BE2C (cell line): ENCODE measurements around the gene VAPB.

Experiments used
- DNase-seq: peaks from one replicate; pipeline ENCODE4 v3.0.0-alpha.2; 2020
- H3K27me3 ChIP-seq: fragments of 250-450 bp; sonication (Bioruptor Pico); 2 replicates; pipeline ENCODE4 v1.5.1; 2020; ENCODE audit warnings: mild to moderate bottlenecking
- H3K36me3 ChIP-seq: fragments of 250-450 bp; sonication (Bioruptor Pico); 2 replicates; pipeline ENCODE4 v1.5.1; 2020; ENCODE audit warnings: mild to moderate bottlenecking
- H3K4me1 ChIP-seq: fragments of 250-450 bp; sonication (Bioruptor Pico); 2 replicates; pipeline ENCODE4 v1.5.1; 2020
- H3K4me3 ChIP-seq: 2 replicates; pipeline ENCODE4 v1.5.1; 2011; ENCODE audit warnings: low read depth, low read length
- H3K9me3 ChIP-seq: fragments of 250-450 bp; sonication (Bioruptor Pico); 2 replicates; pipeline ENCODE4 v1.5.1; 2020
- CTCF ChIP-seq: IDR thresholded peaks from 2 replicates; pipeline ENCODE4 v1.5.1; 2012; ENCODE audit warnings: mild to moderate bottlenecking, low read depth, low read length

VAPB gene

DNA sequence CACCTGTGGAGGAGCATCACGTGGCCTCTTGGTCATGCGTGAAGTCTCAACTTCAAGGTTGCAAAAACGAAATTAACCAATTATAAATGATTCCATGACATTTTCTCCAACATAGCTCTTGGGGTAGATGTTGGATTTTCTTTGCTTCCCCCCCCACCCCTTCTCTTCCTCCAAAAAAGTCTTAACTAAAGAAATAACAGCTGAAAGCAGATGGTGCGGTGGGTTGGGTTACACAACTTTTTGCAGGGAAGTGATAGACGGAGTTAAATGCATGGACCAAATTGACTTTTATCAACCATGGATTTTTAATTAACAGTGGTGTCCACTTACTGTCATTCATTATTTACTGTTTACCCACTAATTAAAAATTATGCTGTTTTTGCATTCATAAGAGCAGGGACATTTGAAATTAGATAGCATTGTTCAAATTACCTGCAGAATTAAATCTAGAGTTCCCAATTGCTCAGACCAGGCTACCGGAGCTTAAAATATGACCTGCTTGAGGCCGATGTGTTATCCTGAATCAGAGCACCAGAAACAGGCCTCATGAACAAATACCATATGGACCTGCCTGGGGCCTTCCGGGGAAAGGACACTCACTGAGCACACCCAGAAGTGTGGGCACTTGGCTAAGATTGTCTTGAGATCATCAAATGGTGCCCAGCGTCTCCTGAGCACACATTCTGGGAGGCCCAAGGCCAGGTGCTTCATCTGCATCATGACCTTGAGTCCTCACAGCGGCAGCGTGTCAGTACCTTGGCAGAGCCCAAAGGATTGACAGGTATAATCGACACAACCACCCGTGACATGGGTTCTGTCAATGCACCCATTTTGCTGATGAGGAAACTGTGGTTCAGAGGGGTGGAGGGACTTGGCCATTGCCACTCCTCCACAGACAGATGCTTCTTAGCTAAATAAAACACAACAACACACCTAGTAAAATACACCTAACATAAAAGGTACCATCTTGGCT, 84.7 kb downstream of the VAPB start:
- H3K4me1 ChIP-seq = peaks cover 10% of the 10 kb centered on the region
- H3K27me3 ChIP-seq = no peaks in the 10 kb centered on the region
- H3K9me3 ChIP-seq = no peaks in the 10 kb centered on the region
- TF ChIP-seq CTCF = no peak
- no peak for DNase-seq
- no peaks in the 10 kb centered on the region for H3K36me3 ChIP-seq
- H3K4me3 ChIP-seq = no peak overlapping the region

- H3K4me1 ChIP-seq = peaks cover 10% of the 10 kb centered on the region
- DNase-seq = no peak
- no peaks in the 10 kb centered on the region for H3K36me3 ChIP-seq
- H3K27me3 ChIP-seq = no peaks in the 10 kb centered on the region
- H3K9me3 ChIP-seq = no peaks in the 10 kb centered on the region
- H3K4me3 ChIP-seq = no peak overlapping the region
- TF ChIP-seq CTCF = no peak
These were observed 86.4 kb downstream of the VAPB start for GRCh38 chr20:58475466-58475865.

DNA sequence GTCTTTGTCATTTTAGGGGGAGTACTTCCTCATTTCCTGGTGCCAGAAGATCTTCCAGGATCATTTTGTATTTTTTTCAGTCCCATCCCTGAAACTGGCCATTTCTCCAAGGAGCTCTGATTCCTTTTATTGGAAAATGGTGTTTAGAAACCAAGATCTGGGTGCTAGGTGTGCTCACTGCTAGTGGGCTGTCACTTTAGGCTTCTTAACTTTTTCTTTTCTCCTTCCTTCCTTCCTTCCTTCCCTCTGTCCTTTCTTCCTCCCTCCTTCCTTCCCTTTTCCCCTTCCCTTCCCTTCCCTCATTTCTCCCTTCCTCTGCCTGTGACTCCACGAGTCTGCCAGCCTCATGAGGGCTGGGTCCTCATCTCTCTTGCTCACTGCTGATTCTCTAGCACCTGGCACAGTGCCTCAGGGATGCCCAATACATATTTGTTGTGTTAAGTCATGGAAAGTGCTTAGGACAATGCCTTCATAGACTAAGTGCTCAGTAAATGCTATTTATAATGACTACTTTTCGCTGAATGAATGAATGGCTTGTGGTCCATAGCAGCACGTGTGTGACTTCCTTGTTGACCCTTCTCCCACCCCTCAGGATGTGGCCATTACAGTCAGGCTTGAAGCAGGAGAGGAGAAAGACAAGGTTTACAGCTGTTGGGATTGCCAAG, 89.2 kb downstream of the VAPB start:
- no peak for TF ChIP-seq CTCF
- Histone ChIP-seq H3K36me3 (no peaks in the 10 kb centered on the region), H3K9me3 (no peaks in the 10 kb centered on the region), H3K4me3 (no peak overlapping the region), H3K27me3 (no peaks in the 10 kb centered on the region), H3K4me1 (no peaks in the 10 kb centered on the region)
- no peak for DNase-seq

DNA sequence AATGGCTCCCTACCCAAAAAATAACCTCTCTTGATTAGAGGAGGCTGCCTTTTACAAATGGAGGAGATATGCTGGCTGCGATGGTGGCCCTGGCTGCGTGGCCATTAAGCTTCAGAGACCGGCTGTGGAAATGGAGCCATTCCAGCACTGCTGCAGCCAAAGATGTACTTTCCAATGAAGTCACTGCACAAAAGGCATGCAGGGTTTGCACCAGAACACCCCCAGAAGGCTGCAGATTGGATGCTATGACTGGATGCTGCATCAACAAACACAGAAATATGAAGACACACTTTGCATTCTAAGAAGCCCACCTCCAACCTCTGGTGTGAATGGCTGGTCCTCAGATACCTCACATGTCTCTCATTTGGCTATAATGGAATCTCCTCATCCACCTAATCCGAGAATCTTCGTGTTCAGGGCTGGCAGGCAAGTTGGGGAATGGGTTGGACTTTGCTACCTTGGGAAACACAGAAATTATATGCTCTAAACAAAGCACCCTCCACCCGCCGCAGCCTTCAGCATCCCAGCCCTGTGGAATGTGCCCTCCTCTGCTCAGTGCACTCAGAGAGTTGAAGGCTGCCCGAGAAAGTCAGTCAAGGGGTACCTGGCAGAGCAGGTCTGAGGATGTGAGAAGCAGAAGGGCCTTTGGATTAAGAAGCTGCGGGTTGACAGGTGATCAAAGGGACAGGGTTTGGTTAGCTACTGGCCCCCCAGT, 90.9 kb downstream of the VAPB start:
- Histone ChIP-seq H3K36me3 (no peaks in the 10 kb centered on the region), H3K27me3 (no peaks in the 10 kb centered on the region), H3K4me1 (no peaks in the 10 kb centered on the region), H3K9me3 (no peaks in the 10 kb centered on the region), H3K4me3 (no peak overlapping the region)
- TF ChIP-seq CTCF = no peak
- no peak for DNase-seq

DNA sequence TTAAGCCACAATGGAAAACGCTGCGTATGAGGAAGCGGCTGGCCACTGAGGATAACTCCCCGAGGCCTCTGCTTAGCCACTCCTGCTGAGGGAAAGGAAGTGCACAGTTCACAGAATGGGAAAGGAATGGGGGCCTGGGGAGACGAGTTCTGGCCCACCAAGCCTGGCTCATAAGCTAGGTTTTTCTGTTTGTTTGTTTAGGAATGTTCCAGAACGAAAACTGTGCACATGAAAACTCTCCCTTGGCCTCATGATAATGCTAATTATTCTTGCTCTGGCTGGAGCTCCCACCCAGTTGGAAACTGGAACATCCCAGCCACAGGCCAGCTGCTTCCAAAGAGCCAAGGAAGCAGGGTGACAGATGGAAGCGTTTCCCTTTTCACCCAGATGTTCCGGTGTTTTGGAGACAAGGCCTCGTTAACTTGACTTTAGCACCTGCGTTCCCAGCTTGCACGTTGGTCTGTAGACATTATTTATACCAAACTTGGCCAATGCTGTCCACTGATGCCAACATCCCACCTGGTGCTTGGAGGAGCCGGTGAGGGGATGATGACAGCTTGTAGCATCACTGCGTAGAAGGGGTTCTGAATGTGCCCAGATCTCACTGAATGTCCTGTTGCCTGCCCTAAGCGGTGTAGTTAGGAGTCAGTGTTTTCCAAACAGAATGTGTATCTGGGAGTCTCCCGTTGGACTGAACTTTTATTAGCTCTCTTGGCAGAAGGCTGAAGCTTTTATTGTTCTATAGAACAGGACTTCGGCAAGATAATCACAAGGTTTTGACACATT, 91.7 kb downstream of the VAPB start:
- Histone ChIP-seq H3K36me3 (no peaks in the 10 kb centered on the region), H3K9me3 (0 out of 2 replicates have a peak, but pooled peaks cover 4% of the 10 kb centered on the region), H3K4me3 (no peak overlapping the region), H3K4me1 (no peaks in the 10 kb centered on the region), H3K27me3 (no peaks in the 10 kb centered on the region)
- no peak for TF ChIP-seq CTCF
- no peak for DNase-seq
